ENCODE results near the gene KCNC4.

GRCh38 chr1:110203021-110203661, 7.0 kb upstream of the KCNC4 start:
- TF ChIP-seq POLR2A (IDR thresholded peaks at IDR 0.05) (no peak), CTCF (IDR thresholded peaks at IDR 0.05) (peak; percentile 83 to 87 (median 84)), EP300 (IDR thresholded peaks at IDR 0.05) (no peak)
